Ureter (tissue), 1 donor: ENCODE results near the gene SIAE. TPM values are rescaled to one million over a fixed set of nuclear protein-coding genes. Genes with fewer than 3 reads are reported as not detected.

Experiments used
- total RNA-seq: library from RNA; stranded (reverse); gene quantifications from one replicate; pipeline ENCODE4 v1.2.4, GENCODE V29; 2023
- donor health status: DM: yes; HTN: yes; CAD: no.

The SIAE gene
- total RNA-seq, 1 donor from 2014 or later, result 38.8 TPM

Other genes with a start within 250 kb of the SIAE start
- gene OR8B4, start 248.9 kb downstream of the SIAE start, total RNA-seq, result not detected
- not detected for gene OR8B8, start 228.0 kb downstream of the SIAE start, total RNA-seq
- not detected for gene OR8B12, start 130.1 kb downstream of the SIAE start, total RNA-seq
- gene OR8A1, start 103.7 kb downstream of the SIAE start, total RNA-seq, result not detected
- gene PANX3, start 62.3 kb downstream of the SIAE start, total RNA-seq, result not detected
- gene TBRG1, start 50.9 kb downstream of the SIAE start, total RNA-seq, result 39.5 TPM
- 6.3 TPM for gene SPA17, start 165 bp upstream of the SIAE start, total RNA-seq
- gene NRGN, start 66.2 kb upstream of the SIAE start, total RNA-seq, result 6.1 TPM
- 215 TPM for gene VSIG2, start 78.5 kb upstream of the SIAE start, total RNA-seq
- gene ESAM, start 88.6 kb upstream of the SIAE start, total RNA-seq, result 34.4 TPM
- 17.9 TPM for gene MSANTD2, start 126.7 kb upstream of the SIAE start, total RNA-seq
- gene ROBO3, start 191.7 kb upstream of the SIAE start, total RNA-seq, result 27.4 TPM
- 16.8 TPM for gene ROBO4, start 224.1 kb upstream of the SIAE start, total RNA-seq
- gene HEPN1, start 245.5 kb upstream of the SIAE start, total RNA-seq, result not detected